ENCODE results near the gene PDCL3. TPM values are rescaled to one million over a fixed set of nuclear protein-coding genes. Genes with fewer than 3 reads are reported as not detected.

Gene PDCL3
- total RNA-seq, 2 experiments from 2014 or later = 34.2 to 38.9 TPM

DNA sequence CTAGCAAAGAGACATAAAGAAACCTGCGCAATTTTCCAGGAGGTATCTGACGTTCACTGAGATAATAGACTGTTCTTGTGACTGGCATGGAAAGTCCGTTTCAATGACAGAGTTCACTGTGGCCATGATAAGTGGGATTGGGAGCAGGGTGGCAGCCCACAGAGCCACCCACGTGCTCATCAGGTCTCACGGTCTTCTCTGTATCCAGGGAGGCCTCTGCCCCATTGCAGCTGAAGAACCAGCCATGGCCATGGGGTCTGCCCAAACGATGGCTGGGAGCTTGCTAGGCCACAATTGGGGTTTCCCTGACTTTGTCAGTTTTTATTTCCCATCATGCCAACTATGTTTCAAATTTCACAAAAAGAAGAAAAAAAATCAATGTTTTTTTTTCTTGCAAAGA is 57.2 kb downstream of the PDCL3 start:
- POLR2A ChIA-PET = no interaction called here
- no peak for DNase-seq
- CTCF ChIA-PET = interaction anchor here (1.0 to 1.5 kb wide), 2 partner anchors 10 to 20 kb away, joined by 4 to 5 read pairs; no protein-coding TSS in a partner anchor
- H3K4me3 Mint-ChIP-seq = no peak overlapping the region
- peaks cover 2% of the 10 kb centered on the region for H3K27me3 Mint-ChIP-seq
- H3K9me3 Mint-ChIP-seq = peaks cover 6% of the 10 kb centered on the region
- no peak overlapping the region for H3K27ac Mint-ChIP-seq
- no peaks in the 10 kb centered on the region for H3K36me3 Mint-ChIP-seq (ENCODE audit: low read depth)
- H3K4me1 Mint-ChIP-seq = peaks cover 5% of the 10 kb centered on the region

DNA sequence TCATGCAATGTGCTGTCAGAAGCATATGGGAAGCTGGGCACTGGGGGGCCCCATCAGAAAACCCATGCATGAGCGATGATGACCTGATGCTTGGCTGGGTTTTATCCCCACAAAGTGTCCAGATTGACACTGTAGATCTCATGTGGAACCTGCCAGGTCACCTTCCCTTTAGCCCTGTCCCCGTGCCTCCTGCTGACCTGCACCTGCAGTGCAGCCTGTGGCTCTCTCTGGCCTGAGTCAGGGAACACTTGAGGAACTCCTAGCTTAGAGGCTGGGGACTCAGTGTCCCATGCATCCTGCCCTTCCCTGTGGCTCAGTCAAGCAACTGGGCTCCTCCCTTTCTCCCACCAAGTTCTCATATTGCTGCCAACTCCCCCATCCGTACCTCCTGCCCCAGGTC is 57.7 kb downstream of the PDCL3 start:
- Mint-ChIP-seq H3K27ac (no peak overlapping the region), H3K27me3 (peaks cover 2% of the 10 kb centered on the region), H3K4me1 (peaks cover 5% of the 10 kb centered on the region), H3K4me3 (no peak overlapping the region), H3K9me3 (peaks cover 6% of the 10 kb centered on the region), H3K36me3 (ENCODE audit: low read depth) (no peaks in the 10 kb centered on the region)
- no peak for DNase-seq
- ChIA-PET CTCF (interaction anchor here (1.0 to 1.5 kb wide), 3 partner anchors 10 to 20 kb away, joined by 3 to 5 read pairs (median 4); no protein-coding TSS in a partner anchor), POLR2A (no interaction called here)

DNA sequence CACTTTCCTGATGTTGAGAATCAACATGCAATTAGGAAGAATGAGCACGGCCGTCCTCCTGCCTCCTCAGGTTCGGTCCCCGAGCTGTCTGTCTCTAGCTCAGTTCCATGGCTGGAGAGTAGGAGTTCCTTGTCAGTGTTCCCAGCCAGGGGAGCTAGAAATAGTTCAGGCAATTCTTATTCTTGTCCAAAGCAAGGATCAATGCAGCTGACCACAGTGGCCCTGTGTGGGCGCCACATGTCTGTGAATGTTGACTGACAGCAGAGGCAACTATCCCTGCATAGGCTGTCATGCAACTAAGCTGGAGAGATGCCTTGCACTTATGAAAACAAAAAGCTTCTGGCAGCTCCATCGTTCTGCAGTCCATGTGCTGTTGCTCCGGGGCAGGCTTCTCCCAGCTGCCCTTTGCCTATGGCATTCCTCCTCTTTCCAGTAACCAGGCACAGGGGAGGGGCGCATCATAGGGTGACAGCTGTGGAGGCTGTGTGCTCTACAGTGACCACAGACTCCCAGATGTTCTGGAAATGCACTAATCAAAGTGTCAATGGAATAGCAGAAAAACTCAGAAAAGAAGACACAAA is 58.7 kb downstream of the PDCL3 start:
- peaks cover 4% of the 10 kb centered on the region for H3K4me1 Mint-ChIP-seq
- ChIA-PET CTCF (interaction anchor here (0.9 to 1.5 kb wide), 3 partner anchors 15 to 28 kb away, joined by 3 to 4 read pairs (median 3); no protein-coding TSS in a partner anchor), POLR2A (no interaction called here)
- H3K9me3 Mint-ChIP-seq = peaks cover 6% of the 10 kb centered on the region
- DNase-seq = no peak
- no peaks in the 10 kb centered on the region for H3K36me3 Mint-ChIP-seq (ENCODE audit: low read depth)
- peaks cover 3% of the 10 kb centered on the region for H3K27me3 Mint-ChIP-seq
- H3K27ac Mint-ChIP-seq = no peak overlapping the region
- H3K4me3 Mint-ChIP-seq = no peak overlapping the region

DNA sequence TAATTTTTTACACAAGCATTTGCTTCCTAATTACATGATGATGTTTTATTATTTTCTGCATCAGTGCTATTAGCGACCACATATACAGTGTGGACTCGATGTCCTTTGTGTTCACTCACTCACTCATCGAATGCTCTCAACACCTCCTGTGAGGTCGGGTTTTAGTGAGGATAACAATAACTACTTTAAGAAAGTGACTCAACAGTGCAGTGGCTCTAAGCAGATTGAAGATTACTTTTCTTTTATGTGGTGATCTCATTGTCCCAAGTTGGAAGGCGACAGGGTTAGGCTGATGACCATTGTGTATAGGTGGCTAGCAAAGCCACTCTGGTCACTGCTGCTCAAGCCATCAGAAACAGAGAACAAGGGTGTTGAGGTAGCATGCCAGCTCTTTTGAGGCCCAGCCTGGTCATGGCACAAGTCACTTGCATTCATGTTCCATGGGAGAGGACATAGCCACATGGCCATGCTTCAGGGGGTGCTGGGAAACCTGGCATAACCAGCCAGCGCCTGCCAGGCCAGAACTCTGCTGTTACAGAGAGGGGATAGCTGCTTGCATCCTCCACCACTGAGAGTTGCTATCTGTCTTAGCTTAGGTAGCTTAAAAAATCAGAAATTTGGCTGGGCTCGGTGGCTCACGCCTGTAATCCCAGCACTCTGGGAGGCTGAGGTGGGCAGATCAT is 60.4 kb downstream of the PDCL3 start:
- ChIA-PET POLR2A (no interaction called here), CTCF (interaction anchor here (0.5 kb wide), 1 partner anchor 29 kb away, joined by 3 read pairs; no protein-coding TSS in a partner anchor)
- peaks cover 6% of the 10 kb centered on the region for H3K9me3 Mint-ChIP-seq
- no peak overlapping the region for H3K27ac Mint-ChIP-seq
- no peak for DNase-seq
- H3K27me3 Mint-ChIP-seq = peaks cover 6% of the 10 kb centered on the region
- no peaks in the 10 kb centered on the region for H3K36me3 Mint-ChIP-seq (ENCODE audit: low read depth)
- no peak overlapping the region for H3K4me3 Mint-ChIP-seq
- H3K4me1 Mint-ChIP-seq = peaks cover 4% of the 10 kb centered on the region

DNA sequence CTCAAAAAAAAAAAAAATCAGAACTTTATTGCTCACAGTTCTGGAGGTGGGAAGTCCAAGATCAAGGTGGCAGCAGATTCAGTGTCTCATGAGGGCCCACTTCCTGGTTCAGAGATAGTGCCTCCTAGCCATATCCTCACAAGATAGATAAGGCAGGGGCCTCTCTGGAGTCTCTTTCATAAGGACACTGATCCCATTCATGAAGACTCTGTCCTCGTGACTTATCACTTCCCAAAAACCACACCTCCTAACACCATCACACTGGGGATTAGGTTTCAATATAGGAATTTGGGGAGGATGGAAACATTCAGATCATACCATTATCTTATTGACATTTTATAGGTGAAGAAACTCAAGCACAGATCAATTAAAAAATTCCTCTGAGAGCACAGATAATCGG is 61.1 kb downstream of the PDCL3 start:
- no peak for DNase-seq
- no peaks in the 10 kb centered on the region for H3K36me3 Mint-ChIP-seq (ENCODE audit: low read depth)
- H3K9me3 Mint-ChIP-seq = peaks cover 6% of the 10 kb centered on the region
- H3K4me3 Mint-ChIP-seq = no peak overlapping the region
- ChIA-PET CTCF (interaction anchor here (0.5 kb wide), 1 partner anchor 28 kb away, joined by 3 read pairs; no protein-coding TSS in a partner anchor), POLR2A (no interaction called here)
- peaks cover 3% of the 10 kb centered on the region for H3K27me3 Mint-ChIP-seq
- no peak overlapping the region for H3K27ac Mint-ChIP-seq
- H3K4me1 Mint-ChIP-seq = peaks cover 4% of the 10 kb centered on the region

DNA sequence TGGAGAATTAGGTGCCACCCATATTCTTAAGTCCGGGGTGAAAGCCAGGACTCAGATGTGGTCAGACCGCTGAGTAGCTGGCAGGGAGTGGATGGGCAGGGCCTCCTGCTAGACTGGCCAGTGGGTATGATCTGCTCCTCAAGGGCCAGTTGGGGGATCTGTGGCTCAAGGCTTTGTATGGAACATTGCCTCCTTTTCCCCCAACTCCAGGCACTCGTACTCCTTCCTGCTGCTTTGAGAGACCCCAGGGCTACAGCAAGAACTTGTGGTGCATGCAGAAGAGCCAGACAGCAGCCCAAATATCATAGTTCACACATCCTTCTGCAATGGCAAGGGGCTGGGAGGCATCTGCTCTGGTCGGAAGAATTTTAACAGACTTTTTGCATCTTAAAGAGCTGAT is 61.7 kb downstream of the PDCL3 start:
- H3K4me1 Mint-ChIP-seq = peaks cover 4% of the 10 kb centered on the region
- H3K9me3 Mint-ChIP-seq = peaks cover 6% of the 10 kb centered on the region
- H3K4me3 Mint-ChIP-seq = no peak overlapping the region
- POLR2A ChIA-PET = no interaction called here
- DNase-seq = no peak
- no peaks in the 10 kb centered on the region for H3K36me3 Mint-ChIP-seq (ENCODE audit: low read depth)
- CTCF ChIA-PET = interaction anchor here (0.5 kb wide), 1 partner anchor 388 kb away, joined by 3 read pairs; no protein-coding TSS in a partner anchor
- no peak overlapping the region for H3K27ac Mint-ChIP-seq
- peaks cover 3% of the 10 kb centered on the region for H3K27me3 Mint-ChIP-seq

DNA sequence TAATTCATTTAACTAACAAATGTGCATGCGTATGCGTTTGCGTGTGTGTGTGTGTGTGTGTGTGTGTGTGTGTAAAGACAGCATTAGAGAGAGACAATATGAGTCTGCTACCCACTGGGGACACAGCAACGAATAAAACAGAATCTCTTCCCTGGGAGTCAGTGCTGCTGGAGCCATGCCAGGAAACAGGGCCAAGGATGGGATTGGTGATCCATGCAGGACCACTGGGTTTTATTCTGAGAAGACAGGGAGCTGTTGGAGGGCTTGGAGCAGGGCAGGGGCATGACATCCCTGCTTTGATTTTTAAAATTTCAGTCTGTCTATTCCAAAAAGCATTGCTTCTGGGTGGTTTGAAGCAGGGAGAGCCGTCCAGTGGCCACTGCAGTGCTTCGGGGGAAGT is 62.9 kb downstream of the PDCL3 start:
- H3K4me1 Mint-ChIP-seq = peaks cover 16% of the 10 kb centered on the region
- no peaks in the 10 kb centered on the region for H3K36me3 Mint-ChIP-seq (ENCODE audit: low read depth)
- POLR2A ChIA-PET = interaction anchor here (0.6 kb wide), 1 partner anchor 173 kb away, joined by 3 read pairs; no protein-coding TSS in a partner anchor
- no peak overlapping the region for H3K27ac Mint-ChIP-seq
- H3K27me3 Mint-ChIP-seq = peaks cover 3% of the 10 kb centered on the region
- no peak for DNase-seq
- H3K9me3 Mint-ChIP-seq = peaks cover 6% of the 10 kb centered on the region
- CTCF ChIA-PET = interaction anchor here (0.6 to 1.0 kb wide), 3 partner anchors 62 to 70 kb away, joined by 3 read pairs; no protein-coding TSS in a partner anchor
- H3K4me3 Mint-ChIP-seq = no peak overlapping the region

Other genes with a start within 250 kb of the PDCL3 start
- under 1 TPM; 0.02 TPM for gene LONRF2, start 240.5 kb upstream of the PDCL3 start, total RNA-seq
- 1 to 10 TPM; 2.6 to 3.1 TPM for gene CHST10, start 145.3 kb upstream of the PDCL3 start, total RNA-seq
- not detected for gene NMS, start 92.5 kb upstream of the PDCL3 start, total RNA-seq